Omental fat pad (tissue), 4 donors: Measurements from ENCODE around the gene SUMF1. TPM values are rescaled to one million over a fixed set of nuclear protein-coding genes. Genes with fewer than 3 reads are reported as not detected.
A peak's percentile ranks its signal among the peaks of the same experiment; 100 is the strongest.

Experiments
- ATAC-seq: fragments of 150-250 bp; one replicate; pipeline ENCODE4 v1.9.1; 2016; ENCODE audit warnings: mild to moderate bottlenecking, moderate library complexity; ENCODE audit not compliant: low FRiP score
- DNase-seq: peaks from one replicate; pipeline ENCODE4 v3.0.0-alpha.2; 2019; ENCODE audit warnings: low spot score
- CTCF ChIP-seq, 3 donors: fragments of 450-650 bp; IDR thresholded peaks; one replicate each; pipeline ENCODE4 v1.5.1; 2016 to 2017; ENCODE audit warnings: antibody characterized with exemption in 3 of 3, mild to moderate bottlenecking in 3 of 3, moderate library complexity in 2 of 3
- total RNA-seq, 4 donors: library from RNA; depleted of rRNA; stranded (reverse); fragments of >200 nt; gene quantifications; one replicate each; pipeline ENCODE4 v1.1.0, GENCODE V29; 2016

Gene SUMF1
- total RNA-seq, 4 donors from 2014 or later: 44.9 to 61.1 (median 53.8) TPM

DNA sequence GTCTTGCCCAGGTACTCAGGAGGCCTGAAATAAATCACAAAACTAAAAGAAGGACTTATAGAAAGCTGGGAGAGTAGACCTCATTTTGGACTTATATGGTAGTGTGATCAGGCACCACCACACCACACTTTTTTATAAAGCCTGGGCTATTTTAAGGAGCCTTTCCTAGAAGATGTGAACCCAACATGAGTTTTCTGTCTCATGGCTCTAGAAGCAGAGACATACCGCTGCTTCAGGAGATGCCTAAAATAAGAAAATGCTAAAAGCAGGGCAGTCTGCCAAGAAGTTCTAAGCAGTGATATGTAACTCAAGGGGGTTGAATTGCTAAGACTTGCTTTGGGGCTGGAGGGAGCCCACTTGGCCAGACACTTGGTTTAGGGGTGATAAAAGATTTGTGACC is 49.6 kb downstream of the SUMF1 start:
- no peak for DNase-seq
- no peak for ATAC-seq
- no peak for TF ChIP-seq CTCF (IDR thresholded peaks at IDR 0.05)

DNA sequence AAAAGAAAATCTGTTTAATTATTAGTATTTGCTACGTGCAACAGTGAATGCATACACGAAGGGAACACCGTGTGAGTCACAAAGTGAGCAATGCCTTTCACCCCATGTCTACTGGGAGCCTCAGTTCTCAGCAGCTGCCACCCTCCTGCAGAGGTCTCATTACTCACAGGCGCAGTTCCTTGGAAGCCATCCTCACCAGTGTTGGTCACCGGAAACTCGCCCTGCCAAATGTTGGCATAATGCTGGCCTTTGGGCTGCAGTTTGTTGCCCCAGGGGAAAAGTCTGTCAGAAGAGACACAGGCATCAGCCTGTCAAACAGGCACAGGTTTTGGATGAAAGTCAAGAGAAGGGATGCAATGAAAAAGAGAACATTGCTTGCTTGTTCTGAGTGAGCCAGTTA is 50.1 kb downstream of the SUMF1 start:
- TF ChIP-seq CTCF (IDR thresholded peaks at IDR 0.05): no peak
- DNase-seq: no peak

GRCh38 chr3:4416427-4416945 is 50.6 kb downstream of the SUMF1 start:
- ATAC-seq (no peak), DNase-seq (no peak)
- no peak for TF ChIP-seq CTCF (IDR thresholded peaks at IDR 0.05)

More for the DNA sequence above, 50.1 kb downstream of the SUMF1 start:
- ATAC-seq: peak; percentile 37

- no peak for TF ChIP-seq CTCF (IDR thresholded peaks at IDR 0.05)
- no peak for DNase-seq
- no peak for ATAC-seq
Observed at GRCh38 chr3:4413467-4413866, 53.6 kb downstream of the SUMF1 start.

- DNase-seq (no peak), ATAC-seq (no peak)
- TF ChIP-seq CTCF (IDR thresholded peaks at IDR 0.05): no peak
Observed at GRCh38 chr3:4411833-4412232, 55.2 kb downstream of the SUMF1 start.

DNA sequence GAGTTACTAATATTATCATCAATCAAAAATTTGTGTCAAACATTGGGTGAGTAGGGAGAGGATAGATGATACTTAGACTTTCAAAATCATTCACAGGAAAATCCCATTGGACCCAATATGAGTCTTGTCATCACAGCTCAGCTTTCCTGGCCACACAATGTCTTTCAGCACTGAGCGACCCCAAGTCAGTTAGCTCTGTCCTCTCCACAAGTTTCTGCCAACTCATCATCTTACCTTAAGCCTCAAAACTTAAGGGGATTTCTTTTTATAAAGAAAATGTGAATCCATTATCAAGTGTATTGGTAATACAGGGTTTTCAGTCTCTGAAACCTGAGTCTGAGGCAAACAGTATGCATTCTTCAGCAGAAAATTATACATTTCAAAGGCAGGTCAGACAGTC is 55.8 kb downstream of the SUMF1 start:
- no peak for ATAC-seq
- no peak for TF ChIP-seq CTCF (IDR thresholded peaks at IDR 0.05)
- DNase-seq: no peak

DNA sequence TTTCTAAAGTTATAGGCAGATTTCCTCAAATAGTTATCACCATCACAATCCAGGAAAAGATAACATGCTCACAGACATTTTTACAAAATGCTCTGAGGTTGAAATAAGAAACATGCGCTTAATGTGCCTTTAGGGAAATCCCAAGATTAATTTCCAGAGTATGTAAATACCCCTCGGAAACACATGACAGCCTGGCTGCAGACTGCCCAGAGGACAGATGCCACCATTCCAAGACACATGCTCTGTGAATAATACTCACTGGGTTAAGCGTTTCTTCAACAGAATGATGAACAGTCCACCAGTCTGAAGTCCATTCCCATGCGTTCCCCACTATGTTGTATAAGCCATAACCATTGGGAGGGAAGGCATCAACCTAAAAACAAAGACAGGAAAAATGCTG is 56.5 kb downstream of the SUMF1 start:
- ATAC-seq: no peak
- DNase-seq: no peak

More for the DNA sequence above, 56.5 kb downstream of the SUMF1 start:
- TF ChIP-seq CTCF (IDR thresholded peaks at IDR 0.05): no peak
